GM19395 (cell line): ENCODE data around the gene LEFTY1.
A peak's percentile ranks its signal among the peaks of the same experiment; 100 is the strongest.

Experiments
- ATAC-seq: cut with Tn5 transposase; IDR thresholded peaks from one replicate; pipeline ENCODE4 v1.9.1; 2021; ENCODE audit warnings: mild to moderate bottlenecking, moderate library complexity; ENCODE audit not compliant: unreplicated experiment

Gene LEFTY1

DNA sequence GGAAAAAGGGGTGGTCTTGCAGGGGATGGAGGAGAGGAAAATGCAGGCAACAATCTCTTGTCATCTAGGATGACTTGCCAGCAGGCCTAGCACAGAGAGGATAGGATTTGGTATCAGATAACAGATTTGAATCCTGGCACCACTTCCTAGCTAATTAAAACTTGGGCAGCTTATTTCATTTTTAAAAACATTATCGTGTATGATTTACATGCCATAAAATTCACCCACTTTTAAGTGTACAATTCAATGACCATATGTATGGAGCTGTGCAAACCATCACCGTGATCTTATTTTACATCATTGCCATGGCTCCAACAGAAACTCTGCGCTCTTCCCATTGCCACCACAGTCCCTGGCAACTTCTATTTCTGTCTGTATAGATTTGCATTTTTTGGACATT lies 28.2 kb upstream of the LEFTY1 start:
- no peak for ATAC-seq

- ATAC-seq, result no peak
These were observed 26.6 kb upstream of the LEFTY1 start for GRCh38 chr1:225915538-225915991.

DNA sequence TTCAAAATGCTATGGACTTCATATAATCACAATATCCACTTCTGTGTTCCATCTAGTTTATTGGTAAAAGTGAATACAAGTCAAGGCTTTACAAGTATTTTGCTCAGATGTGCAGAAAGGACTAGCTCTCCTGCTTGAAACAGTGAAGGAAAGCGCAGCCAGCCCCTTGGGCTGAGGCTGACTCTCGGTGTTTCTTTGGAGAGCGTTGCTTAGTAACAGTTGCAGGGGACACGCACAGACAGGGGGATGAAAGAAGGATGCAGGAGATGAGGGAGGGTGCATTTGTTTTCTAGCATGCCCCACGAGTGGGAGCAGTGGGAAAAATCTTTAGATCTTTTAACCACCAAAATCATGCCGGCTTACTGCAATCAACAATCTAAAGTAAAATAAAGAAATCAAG lies 26.0 kb upstream of the LEFTY1 start:
- ATAC-seq, result no peak

- ATAC-seq, result no peak
These were observed 25.4 kb upstream of the LEFTY1 start for GRCh38 chr1:225914391-225914790.

GRCh38 chr1:225911191-225912130 lies 22.5 kb upstream of the LEFTY1 start:
- peak; percentile 84 for ATAC-seq

DNA sequence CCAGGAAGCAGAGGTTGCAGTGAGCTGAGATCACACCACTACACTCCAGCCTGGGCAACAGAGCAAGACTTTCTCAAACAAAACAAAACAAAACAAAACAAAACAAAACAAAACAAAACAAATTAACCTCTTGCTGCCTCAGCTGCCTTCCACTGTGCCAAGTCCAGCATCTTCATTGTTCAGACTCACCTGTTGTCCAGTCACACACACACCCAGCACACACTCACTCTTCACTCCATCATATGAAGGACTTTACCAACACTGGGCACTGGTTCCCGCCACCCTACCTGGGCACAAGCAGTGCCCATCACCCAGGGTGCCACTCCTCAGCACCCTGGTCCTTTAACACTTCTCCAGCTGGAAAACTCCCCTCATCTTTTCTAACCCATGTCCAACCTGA lies 20.5 kb upstream of the LEFTY1 start:
- no peak for ATAC-seq

- ATAC-seq, result no peak
These were observed 19.8 kb upstream of the LEFTY1 start for GRCh38 chr1:225908773-225909172.

DNA sequence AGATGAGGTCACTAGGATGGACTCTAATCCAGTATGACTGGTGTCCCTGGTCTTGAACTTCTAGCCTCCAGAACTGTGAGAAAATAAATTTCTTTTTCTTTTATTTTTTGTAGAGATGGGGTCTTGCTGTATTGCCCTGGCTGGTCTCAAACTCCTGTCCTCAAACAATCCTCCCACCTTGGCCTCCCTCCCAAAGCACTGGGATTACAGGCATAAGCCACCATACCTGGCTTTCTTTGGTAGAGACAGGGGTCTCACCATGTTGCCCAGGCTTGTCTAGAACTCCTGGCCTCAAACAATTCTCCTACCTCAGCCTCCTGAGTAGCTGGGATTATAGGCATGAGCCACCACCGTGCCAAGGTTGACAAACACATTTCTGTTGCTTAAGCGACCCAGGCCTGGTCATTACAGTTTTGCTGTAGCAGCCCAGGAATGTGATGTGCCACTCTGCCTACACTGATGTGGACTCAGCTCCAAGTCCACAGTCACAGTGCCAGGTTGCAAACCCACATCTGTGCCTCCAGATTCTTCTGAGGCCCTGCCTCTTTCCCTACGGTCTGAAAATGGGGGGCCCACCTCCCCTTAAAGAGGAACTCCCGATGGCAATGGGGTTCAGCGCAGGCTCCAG lies 19.2 kb upstream of the LEFTY1 start:
- ATAC-seq, result no peak

- ATAC-seq, result no peak
These were observed 18.4 kb upstream of the LEFTY1 start for GRCh38 chr1:225907341-225907740.

GRCh38 chr1:225906467-225906866 lies 17.5 kb upstream of the LEFTY1 start:
- no peak for ATAC-seq

- ATAC-seq, result no peak
These were observed 14.7 kb upstream of the LEFTY1 start for GRCh38 chr1:225903623-225904022.

GRCh38 chr1:225899044-225899925 lies 10.3 kb upstream of the LEFTY1 start:
- no peak for ATAC-seq

DNA sequence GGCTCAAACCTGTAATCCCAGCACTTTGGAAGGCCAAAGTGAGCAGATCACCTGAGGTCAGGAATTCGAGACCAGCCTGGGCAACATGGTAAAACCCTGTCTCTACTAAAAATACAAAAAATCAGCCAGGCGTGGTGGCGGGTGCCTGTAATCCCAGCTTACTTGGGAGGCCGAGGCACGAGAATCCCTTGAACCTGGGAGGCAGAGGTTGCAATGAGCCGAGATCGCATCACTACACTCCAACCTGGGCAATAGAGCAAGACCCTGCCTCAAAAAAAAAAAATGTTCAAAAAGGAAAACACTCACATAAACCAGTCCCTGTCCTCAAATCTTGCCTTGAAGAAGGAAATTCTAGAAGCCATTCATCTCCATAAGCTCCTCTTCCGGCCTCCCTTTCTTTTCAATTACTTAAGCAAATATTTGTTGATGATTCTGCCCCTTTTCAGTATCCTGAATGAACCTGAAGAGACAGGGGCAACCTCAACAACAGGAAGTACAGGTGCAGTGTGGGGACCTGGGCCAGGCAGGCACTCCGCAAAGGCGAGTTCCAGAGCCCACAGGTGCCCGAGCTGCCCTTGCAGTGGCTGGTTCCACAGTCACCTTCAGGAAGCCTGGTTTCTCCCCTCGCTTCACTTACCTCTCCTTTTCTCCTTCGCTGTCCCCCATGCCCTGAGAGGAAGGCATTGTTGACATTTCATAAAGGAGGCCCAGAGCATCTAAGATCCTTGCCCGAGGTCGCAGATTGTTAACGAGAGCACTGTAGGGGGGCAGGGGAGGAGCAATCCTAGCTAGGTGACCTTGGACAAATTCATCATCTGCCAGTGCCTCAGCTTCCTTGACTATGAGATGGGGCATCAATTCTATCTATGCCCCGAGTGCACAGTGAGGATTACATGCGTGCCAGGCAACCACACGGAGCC lies 8.9 kb upstream of the LEFTY1 start:
- ATAC-seq, result no peak

- peak; percentile 100 for ATAC-seq
These were observed 8.1 kb upstream of the LEFTY1 start for GRCh38 chr1:225896937-225897549.

- ATAC-seq, result no peak
These were observed 7.5 kb upstream of the LEFTY1 start for GRCh38 chr1:225896494-225896893.

GRCh38 chr1:225892307-225892706 lies 3.4 kb upstream of the LEFTY1 start:
- no peak for ATAC-seq

GRCh38 chr1:225891229-225891972 lies 2.5 kb upstream of the LEFTY1 start:
- ATAC-seq, result no peak

- ATAC-seq, result no peak
These were observed 1.6 kb upstream of the LEFTY1 start for GRCh38 chr1:225890346-225891228.
